ENCODE data around the gene MAP1LC3B2. TPM values are rescaled to one million over a fixed set of nuclear protein-coding genes. Genes with fewer than 3 reads are reported as not detected.

MAP1LC3B2 gene
- total and polyA plus RNA-seq, 2 of the 13 experiments (the other 11 are each of a cell fraction or from before 2014, with no cell fraction given): 0.60 to 2.2 TPM

- TF ChIP-seq AKAP8 (CRISPR knock-in tag; IDR thresholded peaks at IDR 0.05) (no peak), SP4 (CRISPR knock-in tag; IDR thresholded peaks at IDR 0.05) (no peak), PAX8 (CRISPR knock-in tag; IDR thresholded peaks at IDR 0.05; ENCODE audit: borderline replicate concordance) (no peak), REL (CRISPR knock-in tag; conservative IDR thresholded peaks at IDR 0.05) (no peak), ZNF609 (CRISPR knock-in tag; IDR thresholded peaks at IDR 0.05; ENCODE audit: borderline replicate concordance) (peak; percentile 98), ZNF569 (CRISPR knock-in tag; IDR thresholded peaks at IDR 0.05; ENCODE audit: borderline replicate concordance) (no peak), SATB2 (CRISPR knock-in tag; IDR thresholded peaks at IDR 0.05) (no peak), SMYD3 (CRISPR knock-in tag; IDR thresholded peaks at IDR 0.05) (peak; percentile 56; the same call in 1 of the 2 replicates), ZNF12 (CRISPR knock-in tag; IDR thresholded peaks at IDR 0.05) (peak; percentile 78; the same call in 1 of the 2 replicates), PBX2 (CRISPR knock-in tag; IDR thresholded peaks at IDR 0.05) (no peak), AGO1 (IDR thresholded peaks at IDR 0.05; ENCODE audit: low read depth, low read length, poor library complexity, severe bottlenecking) (no peak), HOXA9 (CRISPR knock-in tag; IDR thresholded peaks at IDR 0.05; ENCODE audit: borderline replicate concordance) (no peak), NFE2L2 (IDR thresholded peaks at IDR 0.05; ENCODE audit: low read length) (no peak), SAP130 (CRISPR knock-in tag; IDR thresholded peaks at IDR 0.05; ENCODE audit: low read depth) (peak; percentile 48), REST (IDR thresholded peaks at IDR 0.05; ENCODE audit: borderline replicate concordance in 1 of 2, low read depth in 1 of 2, low read length in 2 of 2) (peak in 1 of 2 experiments; percentile 38; a peak in 1 of 4 replicates)
- TF ChIP-seq, protein P1, sequence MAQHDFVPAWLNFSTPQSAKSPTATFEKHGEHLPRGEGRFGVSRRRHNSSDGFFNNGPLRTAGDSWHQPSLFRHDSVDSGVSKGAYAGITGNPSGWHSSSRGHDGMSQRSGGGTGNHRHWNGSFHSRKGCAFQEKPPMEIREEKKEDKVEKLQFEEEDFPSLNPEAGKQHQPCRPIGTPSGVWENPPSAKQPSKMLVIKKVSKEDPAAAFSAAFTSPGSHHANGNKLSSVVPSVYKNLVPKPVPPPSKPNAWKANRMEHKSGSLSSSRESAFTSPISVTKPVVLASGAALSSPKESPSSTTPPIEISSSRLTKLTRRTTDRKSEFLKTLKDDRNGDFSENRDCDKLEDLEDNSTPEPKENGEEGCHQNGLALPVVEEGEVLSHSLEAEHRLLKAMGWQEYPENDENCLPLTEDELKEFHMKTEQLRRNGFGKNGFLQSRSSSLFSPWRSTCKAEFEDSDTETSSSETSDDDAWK (CRISPR knock-in tag; IDR thresholded peaks at IDR 0.05): no peak
- TF ChIP-seq, protein P2, sequence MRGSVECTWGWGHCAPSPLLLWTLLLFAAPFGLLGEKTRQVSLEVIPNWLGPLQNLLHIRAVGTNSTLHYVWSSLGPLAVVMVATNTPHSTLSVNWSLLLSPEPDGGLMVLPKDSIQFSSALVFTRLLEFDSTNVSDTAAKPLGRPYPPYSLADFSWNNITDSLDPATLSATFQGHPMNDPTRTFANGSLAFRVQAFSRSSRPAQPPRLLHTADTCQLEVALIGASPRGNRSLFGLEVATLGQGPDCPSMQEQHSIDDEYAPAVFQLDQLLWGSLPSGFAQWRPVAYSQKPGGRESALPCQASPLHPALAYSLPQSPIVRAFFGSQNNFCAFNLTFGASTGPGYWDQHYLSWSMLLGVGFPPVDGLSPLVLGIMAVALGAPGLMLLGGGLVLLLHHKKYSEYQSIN (CRISPR knock-in tag; IDR thresholded peaks at IDR 0.05; ENCODE audit: borderline replicate concordance): no peak
Measured at GRCh38 chr12:116529048-116529447, 30.1 kb upstream of the MAP1LC3B2 start (continued).
